DOHH2 (cell line): ENCODE results near the gene HMCN2.

ENCODE experiments used
- EZH2phosphoT487 ChIP-seq: fragments of 200-600 bp; sonication (generic); IDR thresholded peaks from 2 replicates; pipeline ENCODE4 v1.6.1; 2017; ENCODE audit warnings: borderline replicate concordance, mild to moderate bottlenecking, antibody characterized with exemption, low read length, moderate library complexity, mixed read lengths
- TF ChIP-seq, protein P1 (sequence below): fragments of 200-600 bp; sonication (generic); IDR thresholded peaks from one replicate; pipeline ENCODE4 v1.5.1; 2014; ENCODE audit warnings: antibody characterized with exemption, mild to moderate bottlenecking, low read depth, low read length; ENCODE audit not compliant: poor library complexity, severe bottlenecking

DNA sequence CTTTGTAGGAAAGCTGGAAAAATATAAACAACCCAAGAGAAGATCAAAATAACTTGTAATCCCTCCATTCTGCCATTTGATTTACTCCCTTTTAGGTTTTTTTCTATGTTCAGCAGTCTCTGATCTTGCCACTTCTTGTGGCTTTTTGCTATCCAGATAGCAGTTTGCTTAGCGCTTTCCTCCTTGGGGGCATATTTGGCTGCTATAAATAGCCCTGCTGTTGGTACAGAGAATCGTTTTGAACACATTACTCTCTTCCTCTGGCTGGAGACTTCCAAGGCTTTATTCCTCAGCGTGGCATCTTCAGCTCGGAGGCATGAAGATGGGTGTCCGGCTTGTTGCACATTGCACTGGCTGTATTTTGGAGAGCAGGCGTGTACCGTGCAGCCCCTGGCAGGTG is 38.6 kb downstream of the HMCN2 start:
- TF ChIP-seq, protein P1, sequence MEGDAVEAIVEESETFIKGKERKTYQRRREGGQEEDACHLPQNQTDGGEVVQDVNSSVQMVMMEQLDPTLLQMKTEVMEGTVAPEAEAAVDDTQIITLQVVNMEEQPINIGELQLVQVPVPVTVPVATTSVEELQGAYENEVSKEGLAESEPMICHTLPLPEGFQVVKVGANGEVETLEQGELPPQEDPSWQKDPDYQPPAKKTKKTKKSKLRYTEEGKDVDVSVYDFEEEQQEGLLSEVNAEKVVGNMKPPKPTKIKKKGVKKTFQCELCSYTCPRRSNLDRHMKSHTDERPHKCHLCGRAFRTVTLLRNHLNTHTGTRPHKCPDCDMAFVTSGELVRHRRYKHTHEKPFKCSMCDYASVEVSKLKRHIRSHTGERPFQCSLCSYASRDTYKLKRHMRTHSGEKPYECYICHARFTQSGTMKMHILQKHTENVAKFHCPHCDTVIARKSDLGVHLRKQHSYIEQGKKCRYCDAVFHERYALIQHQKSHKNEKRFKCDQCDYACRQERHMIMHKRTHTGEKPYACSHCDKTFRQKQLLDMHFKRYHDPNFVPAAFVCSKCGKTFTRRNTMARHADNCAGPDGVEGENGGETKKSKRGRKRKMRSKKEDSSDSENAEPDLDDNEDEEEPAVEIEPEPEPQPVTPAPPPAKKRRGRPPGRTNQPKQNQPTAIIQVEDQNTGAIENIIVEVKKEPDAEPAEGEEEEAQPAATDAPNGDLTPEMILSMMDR = no peak
- TF ChIP-seq EZH2phosphoT487 = no peak
